ENCODE results near the gene ALPK1. TPM values are rescaled to one million over a fixed set of nuclear protein-coding genes. Genes with fewer than 3 reads are reported as not detected.

Gene ALPK1
- total and polyA plus RNA-seq, 2 experiments from 2014 or later: 0.10 to 0.49 TPM

GRCh38 chr4:112270640-112271421 is 26.3 kb upstream of the ALPK1 start (continued):
- no peak for TF ChIP-seq ZNF462 (CRISPR knock-in tag; IDR thresholded peaks at IDR 0.05)
- no peak for TF ChIP-seq EZH2phosphoT487 (IDR thresholded peaks at IDR 0.05; ENCODE audit: unreplicated experiment)
- TF ChIP-seq ETS1 (IDR thresholded peaks at IDR 0.05): no peak
- TF ChIP-seq POLR2AphosphoS5 (IDR thresholded peaks at IDR 0.05; ENCODE audit: low read depth): no peak

- no peaks in the 10 kb centered on the region for H3K9me2 ChIP-seq (ENCODE audit: insufficient read depth)
- H3K27me3 ChIP-seq (ENCODE audit: insufficient read depth): no peaks in the 10 kb centered on the region
- no peaks in the 10 kb centered on the region for H3F3A ChIP-seq (replicated peaks; ENCODE audit: low read depth)
- H3K4me1 Mint-ChIP-seq: peaks cover 20% of the 10 kb centered on the region
- H3K4me3 Mint-ChIP-seq: no peak overlapping the region
- H3K79me2 ChIP-seq (replicated peaks; ENCODE audit: insufficient read depth): no peaks in the 10 kb centered on the region
- DNase-seq (ENCODE audit: low spot score): no peak
- no peak for ATAC-seq
- no peak overlapping the region for H3K27ac ChIP-seq (ENCODE audit: low read depth)
- no peaks in the 10 kb centered on the region for H3K36me3 ChIP-seq (ENCODE audit: insufficient read depth)
- H2AFZ ChIP-seq: no peak overlapping the region
- H3K4me2 ChIP-seq: no peak overlapping the region
- no peaks in the 10 kb centered on the region for H3K27me3 Mint-ChIP-seq (ENCODE audit: insufficient read depth, low read depth, poor library complexity)
- peaks cover 27% of the 10 kb centered on the region for H3K36me3 Mint-ChIP-seq (ENCODE audit: low read depth)
- no peak overlapping the region for H3K4me3 ChIP-seq
- H4K20me1 ChIP-seq (replicated peaks; ENCODE audit: insufficient read depth): no peaks in the 10 kb centered on the region
- H3K4me1 ChIP-seq (ENCODE audit: insufficient read depth): peaks cover 20% of the 10 kb centered on the region
- peaks cover 10% of the 10 kb centered on the region; the same call in 2 of the 3 replicates for H3K9me3 Mint-ChIP-seq
- no peak overlapping the region for H3K27ac Mint-ChIP-seq
- TF ChIP-seq, protein P1, sequence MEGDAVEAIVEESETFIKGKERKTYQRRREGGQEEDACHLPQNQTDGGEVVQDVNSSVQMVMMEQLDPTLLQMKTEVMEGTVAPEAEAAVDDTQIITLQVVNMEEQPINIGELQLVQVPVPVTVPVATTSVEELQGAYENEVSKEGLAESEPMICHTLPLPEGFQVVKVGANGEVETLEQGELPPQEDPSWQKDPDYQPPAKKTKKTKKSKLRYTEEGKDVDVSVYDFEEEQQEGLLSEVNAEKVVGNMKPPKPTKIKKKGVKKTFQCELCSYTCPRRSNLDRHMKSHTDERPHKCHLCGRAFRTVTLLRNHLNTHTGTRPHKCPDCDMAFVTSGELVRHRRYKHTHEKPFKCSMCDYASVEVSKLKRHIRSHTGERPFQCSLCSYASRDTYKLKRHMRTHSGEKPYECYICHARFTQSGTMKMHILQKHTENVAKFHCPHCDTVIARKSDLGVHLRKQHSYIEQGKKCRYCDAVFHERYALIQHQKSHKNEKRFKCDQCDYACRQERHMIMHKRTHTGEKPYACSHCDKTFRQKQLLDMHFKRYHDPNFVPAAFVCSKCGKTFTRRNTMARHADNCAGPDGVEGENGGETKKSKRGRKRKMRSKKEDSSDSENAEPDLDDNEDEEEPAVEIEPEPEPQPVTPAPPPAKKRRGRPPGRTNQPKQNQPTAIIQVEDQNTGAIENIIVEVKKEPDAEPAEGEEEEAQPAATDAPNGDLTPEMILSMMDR (conservative IDR thresholded peaks at IDR 0.05; ENCODE audit: low read depth in 2 of 2): no peak
- TF ChIP-seq ETS1 (IDR thresholded peaks at IDR 0.05): no peak
These were observed 24.9 kb upstream of the ALPK1 start for GRCh38 chr4:112272292-112272691.

Measured in GM23338 (cell line).